Measurements from ENCODE around the gene WDR81.

WDR81 gene

DNA sequence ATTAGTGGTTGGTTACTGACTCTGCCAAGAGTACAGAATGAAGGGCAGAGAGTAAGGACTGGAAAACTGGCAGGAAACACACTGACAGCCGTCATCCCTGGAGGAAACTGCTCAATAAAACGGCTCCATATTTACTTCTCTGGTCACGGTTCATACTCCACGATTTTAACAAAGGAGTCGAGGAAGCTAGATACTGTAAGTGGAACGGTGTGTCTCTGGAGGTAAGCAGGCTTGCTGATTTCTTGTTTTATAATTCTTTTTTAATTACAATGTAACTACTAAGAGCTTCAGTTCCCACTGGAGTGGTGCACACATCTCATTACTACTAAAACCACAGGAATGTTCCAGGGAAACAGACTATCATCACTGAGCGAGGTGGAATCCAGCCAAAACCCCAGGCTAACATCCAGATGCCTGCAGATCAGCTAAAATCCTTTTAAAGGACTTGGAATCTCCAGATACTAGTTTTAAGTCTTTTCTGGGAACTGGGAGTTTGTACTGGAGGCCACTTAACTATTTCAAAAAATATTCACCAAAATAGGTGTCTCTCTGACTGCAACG lies 55.1 kb downstream of the WDR81 start:
- TF ChIP-seq CTCF (conservative IDR thresholded peaks at IDR 0.05; ENCODE audit: low read length): no peak
- peak overlapping the region; percentile 15; the same call in 1 of the 2 replicates for H3K4me3 ChIP-seq (ENCODE audit: low read length)
- peak; percentile 95 for DNase-seq (ENCODE audit: low read depth)

- H3K4me3 ChIP-seq (ENCODE audit: low read length): no peak overlapping the region
- no peak for TF ChIP-seq CTCF (conservative IDR thresholded peaks at IDR 0.05; ENCODE audit: low read length)
- no peak for DNase-seq (ENCODE audit: low read depth)
Measured at GRCh38 chr17:1782171-1782567, 57.7 kb downstream of the WDR81 start.

GRCh38 chr17:1783271-1783670 lies 58.8 kb downstream of the WDR81 start:
- DNase-seq (ENCODE audit: low read depth): peak; percentile 25
- TF ChIP-seq CTCF (conservative IDR thresholded peaks at IDR 0.05; ENCODE audit: low read length): no peak
- H3K4me3 ChIP-seq (ENCODE audit: low read length): no peak overlapping the region; the same call in 1 of the 2 replicates

DNA sequence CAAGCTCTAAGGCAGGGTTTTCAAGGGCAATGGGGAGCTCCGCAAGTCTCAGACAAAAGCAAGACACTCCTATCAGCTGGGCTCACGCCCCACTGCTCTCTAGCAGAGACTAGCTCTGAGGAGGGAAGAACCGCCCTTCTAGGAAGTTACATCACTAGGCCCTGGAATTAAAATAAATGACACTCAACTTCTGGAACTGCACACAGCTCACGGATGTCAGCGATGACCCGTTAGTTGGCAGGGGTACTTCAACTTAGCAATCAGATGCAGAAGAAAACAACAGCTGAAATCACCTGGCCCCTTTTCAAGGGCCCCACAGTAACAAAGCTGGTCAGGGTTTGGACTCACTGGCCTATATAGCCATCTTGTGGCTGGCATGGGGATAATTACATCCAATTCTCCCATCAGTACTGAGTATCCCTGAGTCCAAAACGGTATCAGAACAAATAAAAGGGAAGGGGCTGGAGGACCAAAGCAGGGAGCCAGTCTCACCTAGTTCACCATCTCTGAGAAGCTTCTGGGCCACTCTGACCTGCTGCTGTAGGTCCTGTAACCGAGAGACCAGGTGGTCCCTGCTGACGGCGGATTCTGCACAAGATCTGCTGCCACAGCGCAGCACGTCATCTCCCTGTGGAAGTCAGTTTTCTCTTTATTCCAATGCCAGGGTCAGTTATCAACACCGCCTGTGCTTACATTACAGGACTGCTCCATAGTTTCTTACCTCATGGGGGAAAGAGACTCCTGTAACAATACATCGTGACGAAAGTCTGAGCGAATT lies 59.5 kb downstream of the WDR81 start:
- H3K4me3 ChIP-seq (ENCODE audit: low read length): peak overlapping the region; percentile 10
- peak; percentile 84 for TF ChIP-seq CTCF (conservative IDR thresholded peaks at IDR 0.05; ENCODE audit: low read length)
- peak; percentile 98 for DNase-seq (ENCODE audit: low read depth)

- DNase-seq (ENCODE audit: low read depth): no peak
- TF ChIP-seq CTCF (conservative IDR thresholded peaks at IDR 0.05; ENCODE audit: low read length): no peak
- no peak overlapping the region for H3K4me3 ChIP-seq (ENCODE audit: low read length)
Measured at GRCh38 chr17:1785930-1786329, 61.4 kb downstream of the WDR81 start.

- no peak overlapping the region for H3K4me3 ChIP-seq (ENCODE audit: low read length)
- no peak for TF ChIP-seq CTCF (conservative IDR thresholded peaks at IDR 0.05; ENCODE audit: low read length)
- no peak for DNase-seq (ENCODE audit: low read depth)
Measured at GRCh38 chr17:1786708-1787107, 62.2 kb downstream of the WDR81 start.
